A673 (cell line): ENCODE measurements around the gene POLN.

Experiments
- EZH2 ChIP-seq: fragments of 200-600 bp; sonication (generic); IDR thresholded peaks from 2 replicates; pipeline ENCODE4 v1.6.1; 2017; ENCODE audit warnings: borderline replicate concordance, low read depth, mild to moderate bottlenecking, mixed read lengths, antibody characterized with exemption, low read length; ENCODE audit not compliant: poor library complexity, severe bottlenecking
- TF ChIP-seq, protein P1 (sequence below): fragments of 300-800, 200-600 bp; sonication (generic); conservative IDR thresholded peaks from 2 replicates; pipeline ENCODE4 v1.5.1; 2017; ENCODE audit warnings: low read depth, mild to moderate bottlenecking, antibody characterized with exemption, low read length, moderate library complexity, mixed read lengths

DNA sequence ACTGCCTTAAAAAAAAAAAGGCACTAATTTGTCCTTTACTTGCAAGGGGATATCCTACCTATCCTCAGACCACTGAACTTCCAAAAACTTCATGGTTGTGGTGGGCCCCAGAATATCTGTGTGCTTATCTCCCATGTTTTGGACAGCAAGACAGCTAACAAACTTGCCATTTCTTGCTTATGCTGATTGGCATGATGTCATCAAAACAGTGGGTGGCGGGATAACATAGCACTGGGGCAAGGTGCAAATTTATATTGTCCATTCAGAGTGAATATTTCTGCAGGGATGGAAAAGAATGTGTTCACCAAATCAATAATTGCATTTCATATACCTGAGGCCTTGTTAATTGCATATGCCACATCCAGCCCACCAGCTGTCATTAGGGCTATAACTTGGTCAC is 23.5 kb downstream of the POLN start:
- TF ChIP-seq EZH2: no peak
- TF ChIP-seq, protein P1, sequence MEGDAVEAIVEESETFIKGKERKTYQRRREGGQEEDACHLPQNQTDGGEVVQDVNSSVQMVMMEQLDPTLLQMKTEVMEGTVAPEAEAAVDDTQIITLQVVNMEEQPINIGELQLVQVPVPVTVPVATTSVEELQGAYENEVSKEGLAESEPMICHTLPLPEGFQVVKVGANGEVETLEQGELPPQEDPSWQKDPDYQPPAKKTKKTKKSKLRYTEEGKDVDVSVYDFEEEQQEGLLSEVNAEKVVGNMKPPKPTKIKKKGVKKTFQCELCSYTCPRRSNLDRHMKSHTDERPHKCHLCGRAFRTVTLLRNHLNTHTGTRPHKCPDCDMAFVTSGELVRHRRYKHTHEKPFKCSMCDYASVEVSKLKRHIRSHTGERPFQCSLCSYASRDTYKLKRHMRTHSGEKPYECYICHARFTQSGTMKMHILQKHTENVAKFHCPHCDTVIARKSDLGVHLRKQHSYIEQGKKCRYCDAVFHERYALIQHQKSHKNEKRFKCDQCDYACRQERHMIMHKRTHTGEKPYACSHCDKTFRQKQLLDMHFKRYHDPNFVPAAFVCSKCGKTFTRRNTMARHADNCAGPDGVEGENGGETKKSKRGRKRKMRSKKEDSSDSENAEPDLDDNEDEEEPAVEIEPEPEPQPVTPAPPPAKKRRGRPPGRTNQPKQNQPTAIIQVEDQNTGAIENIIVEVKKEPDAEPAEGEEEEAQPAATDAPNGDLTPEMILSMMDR: no peak
